ENCODE data around the gene PYGO1. TPM values are rescaled to one million over a fixed set of nuclear protein-coding genes. Genes with fewer than 3 reads are reported as not detected.
A peak's percentile ranks its signal among the peaks of the same experiment; 100 is the strongest.

PYGO1 gene
- total RNA-seq = 10 to 100 TPM; 10.9 to 13.9 TPM
- 1 to 10 TPM; 1.4 to 2.2 TPM for polyA plus RNA-seq
- long read RNA-seq, donor 1, partial matches to known transcripts = 0 of 1 reads
- long read RNA-seq, donor 1, other reads (novel, unspliced or antisense) = 1 of 1 reads
- long read RNA-seq, donor 2, partial matches to known transcripts = 0 of 5 reads
- long read RNA-seq, donor 2, other reads (novel, unspliced or antisense) = 4 of 5 reads

GRCh38 chr15:55588070-55588814, at the start of gene PYGO1:
Gene PYGO1, minus strand, starts transcription at chr15:55588345. Its CDS starts 462 bp downstream, at chr15:55587883.
- intact Hi-C loops (cut with DNase I) = no loop called here
- DNase-seq = peak; percentile 72 to 88

GRCh38 chr15:55637086-55637485, 48.9 kb upstream of the PYGO1 start:
- 94% methylated on average over 3 of the region's 3 CpGs for WGBS, 2 donors
- no peaks in the 10 kb centered on the region for H3K9me3 ChIP-seq (ENCODE audit: control insufficient read depth, low read length)
- H3K4me1 ChIP-seq (ENCODE audit: control insufficient read depth in 1 of 2, insufficient read depth in 2 of 2, low read length in 2 of 2) = no peaks in the 10 kb centered on the region
- no peak overlapping the region for H3K27ac ChIP-seq (ENCODE audit: low read depth in 1 of 2, low read length in 2 of 2)
- H3K27me3 ChIP-seq (ENCODE audit: control insufficient read depth in 1 of 2, insufficient read depth in 2 of 2, low read length in 1 of 2) = no peaks in the 10 kb centered on the region
- DNase-seq = no peak
- H3K4me3 ChIP-seq (ENCODE audit: low read length in 2 of 2) = no peak overlapping the region
- intact Hi-C loops (cut with DNase I) = no loop called here
- no peak for ATAC-seq (ENCODE audit: low FRiP score)
- no peaks in the 10 kb centered on the region for H3K36me3 ChIP-seq (ENCODE audit: control insufficient read depth in 1 of 2, insufficient read depth in 2 of 2, low read length in 1 of 2)

More at GRCh38 chr15:55588070-55588814, at the start of gene PYGO1:
- no peaks in the 10 kb centered on the region for H3K9me3 ChIP-seq (ENCODE audit: control insufficient read depth, low read length)
- WGBS, 2 donors = 1% methylated on average over 61 to 107 of the region's 107 CpGs
- no peaks in the 10 kb centered on the region for H3K4me1 ChIP-seq (ENCODE audit: control insufficient read depth in 1 of 2, insufficient read depth in 2 of 2, low read length in 2 of 2)
- no peaks in the 10 kb centered on the region for H3K36me3 ChIP-seq (ENCODE audit: control insufficient read depth in 1 of 2, insufficient read depth in 2 of 2, low read length in 1 of 2)
- H3K27me3 ChIP-seq (ENCODE audit: control insufficient read depth in 1 of 2, insufficient read depth in 2 of 2, low read length in 1 of 2) = no peaks in the 10 kb centered on the region
- ATAC-seq (ENCODE audit: low FRiP score) = peak; percentile 85
- peak within 1 kb of the TSS; percentile 78 to 86 for H3K4me3 ChIP-seq (ENCODE audit: low read length in 2 of 2)
- H3K27ac ChIP-seq (ENCODE audit: low read depth in 1 of 2, low read length in 2 of 2) = peak within 1 kb of the TSS; percentile 69 to 89

GRCh38 chr15:55633731-55634130, 45.6 kb upstream of the PYGO1 start:
- 85 to 87% methylated on average over 1 of the region's 1 CpG for WGBS, 2 donors
- Histone ChIP-seq H3K4me1 (ENCODE audit: control insufficient read depth in 1 of 2, insufficient read depth in 2 of 2, low read length in 2 of 2) (no peaks in the 10 kb centered on the region), H3K9me3 (ENCODE audit: control insufficient read depth, low read length) (no peaks in the 10 kb centered on the region), H3K27me3 (ENCODE audit: control insufficient read depth in 1 of 2, insufficient read depth in 2 of 2, low read length in 1 of 2) (no peaks in the 10 kb centered on the region), H3K36me3 (ENCODE audit: control insufficient read depth in 1 of 2, insufficient read depth in 2 of 2, low read length in 1 of 2) (no peaks in the 10 kb centered on the region), H3K4me3 (ENCODE audit: low read length in 2 of 2) (no peak overlapping the region), H3K27ac (ENCODE audit: low read depth in 1 of 2, low read length in 2 of 2) (no peak overlapping the region)
- intact Hi-C loops (cut with DNase I) = no loop called here
- DNase-seq (no peak), ATAC-seq (ENCODE audit: low FRiP score) (no peak)

GRCh38 chr15:55632434-55632833, 44.3 kb upstream of the PYGO1 start:
- no peak for DNase-seq
- no peak for ATAC-seq (ENCODE audit: low FRiP score)
- no peaks in the 10 kb centered on the region for H3K36me3 ChIP-seq (ENCODE audit: control insufficient read depth in 1 of 2, insufficient read depth in 2 of 2, low read length in 1 of 2)
- no peak overlapping the region for H3K27ac ChIP-seq (ENCODE audit: low read depth in 1 of 2, low read length in 2 of 2)
- H3K27me3 ChIP-seq (ENCODE audit: control insufficient read depth in 1 of 2, insufficient read depth in 2 of 2, low read length in 1 of 2) = no peaks in the 10 kb centered on the region
- no peaks in the 10 kb centered on the region for H3K4me1 ChIP-seq (ENCODE audit: control insufficient read depth in 1 of 2, insufficient read depth in 2 of 2, low read length in 2 of 2)
- WGBS, 2 donors = 94 to 96% methylated on average over 2 of the region's 2 CpGs
- H3K4me3 ChIP-seq (ENCODE audit: low read length in 2 of 2) = no peak overlapping the region
- intact Hi-C loops (cut with DNase I) = no loop called here
- H3K9me3 ChIP-seq (ENCODE audit: control insufficient read depth, low read length) = no peaks in the 10 kb centered on the region

- Histone ChIP-seq H3K9me3 (ENCODE audit: control insufficient read depth, low read length) (no peaks in the 10 kb centered on the region), H3K27ac (ENCODE audit: low read depth in 1 of 2, low read length in 2 of 2) (no peak overlapping the region), H3K4me1 (ENCODE audit: control insufficient read depth in 1 of 2, insufficient read depth in 2 of 2, low read length in 2 of 2) (no peaks in the 10 kb centered on the region), H3K4me3 (ENCODE audit: low read length in 2 of 2) (no peak overlapping the region), H3K27me3 (ENCODE audit: control insufficient read depth in 1 of 2, insufficient read depth in 2 of 2, low read length in 1 of 2) (no peaks in the 10 kb centered on the region), H3K36me3 (ENCODE audit: control insufficient read depth in 1 of 2, insufficient read depth in 2 of 2, low read length in 1 of 2) (no peaks in the 10 kb centered on the region)
- ATAC-seq (ENCODE audit: low FRiP score) (no peak), DNase-seq (no peak)
- 77 to 80% methylated on average over 3 of the region's 3 CpGs for WGBS, 2 donors
- intact Hi-C loops (cut with DNase I) = no loop called here
Observed at GRCh38 chr15:55630858-55631257, 42.7 kb upstream of the PYGO1 start.

- DNase-seq = no peak
- Histone ChIP-seq H3K9me3 (ENCODE audit: control insufficient read depth, low read length) (no peaks in the 10 kb centered on the region), H3K4me1 (ENCODE audit: control insufficient read depth in 1 of 2, insufficient read depth in 2 of 2, low read length in 2 of 2) (no peaks in the 10 kb centered on the region), H3K36me3 (ENCODE audit: control insufficient read depth in 1 of 2, insufficient read depth in 2 of 2, low read length in 1 of 2) (no peaks in the 10 kb centered on the region), H3K4me3 (ENCODE audit: low read length in 2 of 2) (no peak overlapping the region), H3K27me3 (ENCODE audit: control insufficient read depth in 1 of 2, insufficient read depth in 2 of 2, low read length in 1 of 2) (no peaks in the 10 kb centered on the region), H3K27ac (ENCODE audit: low read depth in 1 of 2, low read length in 2 of 2) (no peak overlapping the region)
- intact Hi-C loops (cut with DNase I) = no loop called here
- 93% methylated on average over 2 of the region's 2 CpGs for WGBS, 2 donors
- ATAC-seq (ENCODE audit: low FRiP score) = no peak
Observed at GRCh38 chr15:55628369-55628730, 40.2 kb upstream of the PYGO1 start.

GRCh38 chr15:55627730-55628368, 39.7 kb upstream of the PYGO1 start:
- no peak overlapping the region for H3K27ac ChIP-seq (ENCODE audit: low read depth in 1 of 2, low read length in 2 of 2)
- DNase-seq = no peak
- no peaks in the 10 kb centered on the region for H3K4me1 ChIP-seq (ENCODE audit: control insufficient read depth in 1 of 2, insufficient read depth in 2 of 2, low read length in 2 of 2)
- H3K9me3 ChIP-seq (ENCODE audit: control insufficient read depth, low read length) = no peaks in the 10 kb centered on the region
- no peaks in the 10 kb centered on the region for H3K36me3 ChIP-seq (ENCODE audit: control insufficient read depth in 1 of 2, insufficient read depth in 2 of 2, low read length in 1 of 2)
- WGBS, 2 donors = 71 to 81% methylated on average over 7 of the region's 7 CpGs
- no peaks in the 10 kb centered on the region for H3K27me3 ChIP-seq (ENCODE audit: control insufficient read depth in 1 of 2, insufficient read depth in 2 of 2, low read length in 1 of 2)
- no peak overlapping the region for H3K4me3 ChIP-seq (ENCODE audit: low read length in 2 of 2)
- ATAC-seq (ENCODE audit: low FRiP score) = no peak
- intact Hi-C loops (cut with DNase I) = no loop called here

- Histone ChIP-seq H3K27ac (ENCODE audit: low read depth in 1 of 2, low read length in 2 of 2) (no peak overlapping the region), H3K27me3 (ENCODE audit: control insufficient read depth in 1 of 2, insufficient read depth in 2 of 2, low read length in 1 of 2) (no peaks in the 10 kb centered on the region), H3K36me3 (ENCODE audit: control insufficient read depth in 1 of 2, insufficient read depth in 2 of 2, low read length in 1 of 2) (no peaks in the 10 kb centered on the region), H3K9me3 (ENCODE audit: control insufficient read depth, low read length) (no peaks in the 10 kb centered on the region), H3K4me1 (ENCODE audit: control insufficient read depth in 1 of 2, insufficient read depth in 2 of 2, low read length in 2 of 2) (no peaks in the 10 kb centered on the region), H3K4me3 (ENCODE audit: low read length in 2 of 2) (no peak overlapping the region)
- intact Hi-C loops (cut with DNase I) = no loop called here
- ATAC-seq (ENCODE audit: low FRiP score) = no peak
- WGBS, 2 donors = 94 to 95% methylated on average over 6 of the region's 6 CpGs
- DNase-seq = no peak
Observed at GRCh38 chr15:55619783-55620182, 31.6 kb upstream of the PYGO1 start.

- H3K36me3 ChIP-seq (ENCODE audit: control insufficient read depth in 1 of 2, insufficient read depth in 2 of 2, low read length in 1 of 2) = no peaks in the 10 kb centered on the region
- 75 to 83% methylated on average over 4 of the region's 4 CpGs for WGBS, 2 donors
- no peak for ATAC-seq (ENCODE audit: low FRiP score)
Observed at GRCh38 chr15:55618387-55618786, 30.2 kb upstream of the PYGO1 start.

More at GRCh38 chr15:55618387-55618786, 30.2 kb upstream of the PYGO1 start:
- intact Hi-C loops (cut with DNase I) = no loop called here
- H3K4me1 ChIP-seq (ENCODE audit: control insufficient read depth in 1 of 2, insufficient read depth in 2 of 2, low read length in 2 of 2) = no peaks in the 10 kb centered on the region
- no peaks in the 10 kb centered on the region for H3K9me3 ChIP-seq (ENCODE audit: control insufficient read depth, low read length)
- DNase-seq = no peak
- no peak overlapping the region for H3K4me3 ChIP-seq (ENCODE audit: low read length in 2 of 2)
- no peaks in the 10 kb centered on the region for H3K27me3 ChIP-seq (ENCODE audit: control insufficient read depth in 1 of 2, insufficient read depth in 2 of 2, low read length in 1 of 2)
- H3K27ac ChIP-seq (ENCODE audit: low read depth in 1 of 2, low read length in 2 of 2) = no peak overlapping the region

All from aorta (tissue), 5 donors.